OCI-LY7 (cell line): Measurements from ENCODE around the gene MUC5B. TPM values are rescaled to one million over a fixed set of nuclear protein-coding genes. Genes with fewer than 3 reads are reported as not detected.
"Not testable (repeated sequence)": the region's sequence is repeated elsewhere in the genome, so short reads cannot be mapped to it uniquely, and the experiment has no call there.

ENCODE experiments used
- BruUV-seq: library from RNA; stranded (reverse); fragments of 400-500 nt; replicated peaks from 2 replicates; lab custom pipeline; 2021; lab: Mats Ljungman, UMichigan
- CTCF ChIA-PET: fragments of 300-600 bp; sonication (Branson Sonifier 250); formaldehyde crosslinking; loops from one replicate; lab custom pipeline; 2022; ENCODE audit warnings: antibody characterized with exemption; ENCODE audit not compliant: unreplicated experiment; lab: Charles Lee
- POLR2A ChIA-PET: fragments of 300-600 bp; sonication (Branson Sonifier 250); formaldehyde crosslinking; loops from one replicate; lab custom pipeline; 2022; ENCODE audit warnings: antibody characterized with exemption; lab: Charles Lee
- DNase-seq: peaks from one replicate; pipeline ENCODE4 v3.0.0-alpha.2; 2015; ENCODE audit warnings: low spot score
- H2AFZ ChIP-seq: fragments of 200-600 bp; sonication (generic), shearing (Covaris generic); 2 replicates; pipeline ENCODE4 v1.6.1; 2014; ENCODE audit warnings: mild to moderate bottlenecking, antibody characterized with exemption, low read length, moderate library complexity
- H3K27ac ChIP-seq: fragments of 200-600 bp; sonication (generic); 2 replicates; pipeline ENCODE4 v1.5.1; 2014; ENCODE audit warnings: mixed run types, low read depth, mild to moderate bottlenecking, moderate library complexity, low read length, inconsistent platforms; ENCODE audit not compliant: poor library complexity, severe bottlenecking
- H3K36me3 ChIP-seq: fragments of 200-600 bp; sonication (generic); 2 replicates; pipeline ENCODE4 v1.6.1; 2014; ENCODE audit warnings: mild to moderate bottlenecking, antibody characterized with exemption, low read length, moderate library complexity, mixed read lengths; ENCODE audit not compliant: insufficient read depth
- H3K4me1 ChIP-seq: fragments of 200-600 bp; sonication (generic); 2 replicates; pipeline ENCODE4 v1.5.1; 2014; ENCODE audit warnings: mild to moderate bottlenecking, low read length; ENCODE audit not compliant: insufficient read depth, poor library complexity, severe bottlenecking
- H3K4me2 ChIP-seq: fragments of 200-600 bp; sonication (generic); 2 replicates; pipeline ENCODE4 v1.6.1; 2014; ENCODE audit warnings: mild to moderate bottlenecking, low read length
- H3K4me3 ChIP-seq: fragments of 200-600 bp; sonication (generic); 2 replicates; pipeline ENCODE4 v1.5.1; 2014; ENCODE audit warnings: mild to moderate bottlenecking, low read depth, low read length; ENCODE audit not compliant: poor library complexity, severe bottlenecking
- H3K79me2 ChIP-seq: fragments of 200-600 bp; sonication (generic); 2 replicates; pipeline ENCODE4 v1.6.1; 2016; ENCODE audit warnings: low read depth, mild to moderate bottlenecking, low read length, moderate library complexity, mixed read lengths; ENCODE audit not compliant: insufficient read depth
- H3K9me2 ChIP-seq: fragments of 200-600 bp; sonication (generic); 2 replicates; pipeline ENCODE4 v1.6.1; 2016; ENCODE audit warnings: mild to moderate bottlenecking, low read length, mixed read lengths; ENCODE audit not compliant: insufficient read depth
- H3K9me3 ChIP-seq: fragments of 200-600 bp; sonication (generic); 2 replicates; pipeline ENCODE4 v1.6.1; 2014; ENCODE audit warnings: mild to moderate bottlenecking, mixed run types, low read length, mixed read lengths
- H4K20me1 ChIP-seq: fragments of 200-600 bp; sonication (generic); 2 replicates; pipeline ENCODE4 v1.6.1; 2014; ENCODE audit warnings: mild to moderate bottlenecking, antibody characterized with exemption, low read length, moderate library complexity, mixed read lengths; ENCODE audit not compliant: insufficient read depth
- CTCF ChIP-seq: fragments of 200-600 bp; sonication (generic); conservative IDR thresholded peaks from 2 replicates; pipeline ENCODE4 v1.5.1; 2014; ENCODE audit warnings: mild to moderate bottlenecking, antibody characterized with exemption, low read length, moderate library complexity, mixed read lengths
- EZH2phosphoT487 ChIP-seq: fragments of 200-600 bp; sonication (generic); IDR thresholded peaks from 2 replicates; pipeline ENCODE4 v1.6.1; 2018; ENCODE audit warnings: low read depth, borderline replicate concordance, mild to moderate bottlenecking, mixed run types, antibody characterized with exemption, low read length, moderate library complexity, mixed read lengths
- intact Hi-C: fragments of 100-400 bp; cut with micrococcal nuclease; formaldehyde crosslinking; loops from one replicate; pipeline ENCODE4 v1.10.0; 2022; ENCODE audit not compliant: unreplicated experiment
- total RNA-seq, 2 experiments: library from RNA; depleted of rRNA in 1 of 2; stranded (reverse); fragments of >200 nt in 1 of 2; shearing (Covaris generic) in 1 of 2; gene quantifications; 2 replicates each; pipeline ENCODE4 v1.2.3, GENCODE V29; 2014 to 2022

The MUC5B gene
- total RNA-seq, 2 experiments from 2014 or later, result under 0.01 TPM; not detected in 1

- ChIA-PET POLR2A (no interaction called here), CTCF (no interaction called here)
- Histone ChIP-seq H4K20me1 (no peaks in the 10 kb centered on the region), H3K27ac (no peak overlapping the region), H3K4me1 (no peaks in the 10 kb centered on the region), H3K4me3 (no peak overlapping the region), H3K9me3 (no peaks in the 10 kb centered on the region), H3K4me2 (no peak overlapping the region), H3K79me2 (no peaks in the 10 kb centered on the region), H3K9me2 (no peaks in the 10 kb centered on the region), H3K36me3 (no peaks in the 10 kb centered on the region), H2AFZ (no peak overlapping the region)
- BruUV-seq, result no TSS peak
- intact Hi-C loops, result loop anchor here (10.0 kb wide), 1 partner anchor 365 kb away; the partner anchor contains the start of gene DUSP8
- TF ChIP-seq EZH2phosphoT487 (no peak), CTCF (no peak)
- DNase-seq, result no peak
Measured at GRCh38 chr11:1209371-1210057, 13.4 kb upstream of the MUC5B start.

- H3K4me1 ChIP-seq, result no peaks in the 10 kb centered on the region
- H4K20me1 ChIP-seq, result no peaks in the 10 kb centered on the region
- no TSS peak for BruUV-seq
- ChIA-PET CTCF (no interaction called here), POLR2A (no interaction called here)
- H3K9me2 ChIP-seq, result no peaks in the 10 kb centered on the region
- H3K9me3 ChIP-seq, result no peaks in the 10 kb centered on the region
- no peak overlapping the region for H3K4me2 ChIP-seq
- no peaks in the 10 kb centered on the region for H3K79me2 ChIP-seq
- no peak for TF ChIP-seq EZH2phosphoT487
- no peak for TF ChIP-seq CTCF
- no peak for DNase-seq
- no peak overlapping the region for H3K27ac ChIP-seq
- no peaks in the 10 kb centered on the region for H3K36me3 ChIP-seq
- no peak overlapping the region for H2AFZ ChIP-seq
- intact Hi-C loops, result no loop called here
- H3K4me3 ChIP-seq, result no peak overlapping the region
Measured at GRCh38 chr11:1211838-1212237, 11.0 kb upstream of the MUC5B start.

- H3K36me3 ChIP-seq, DNase-seq, H4K20me1 ChIP-seq, H3K4me3 ChIP-seq, H3K4me2 ChIP-seq, BruUV-seq, H3K4me1 ChIP-seq, intact Hi-C loops, H3K9me3 ChIP-seq, H3K79me2 ChIP-seq, H3K9me2 ChIP-seq, H2AFZ ChIP-seq, H3K27ac ChIP-seq, CTCF ChIA-PET: not testable (repeated sequence)
- POLR2A ChIA-PET, result interaction anchor here (0.7 kb wide), 2 partner anchors 454 to 1070 kb away, joined by 3 to 4 read pairs; no protein-coding TSS in a partner anchor
Measured at GRCh38 chr11:1215826-1216225, 7.0 kb upstream of the MUC5B start.
